Right cardiac atrium (tissue), 5 donors: ENCODE results near the gene PKP4. TPM values are rescaled to one million over a fixed set of nuclear protein-coding genes. Genes with fewer than 3 reads are reported as not detected.
A peak's percentile ranks its signal among the peaks of the same experiment; 100 is the strongest.

Experiments used
- ATAC-seq, 2 donors: fragments of 200-7000 bp; cut with Tn5 transposase; one replicate each; pipeline versions ENCODE4 v1.8.0 to v1.9.1; 2020; ENCODE audit warnings: moderate library complexity in 2 of 2, mild to moderate bottlenecking in 1 of 2
- DNase-seq, 3 donors: peaks; one replicate each; pipeline ENCODE4 v3.0.0-alpha.2; 2020
- H3K27ac ChIP-seq: one replicate; pipeline ENCODE4 v1.5.1; 2013; ENCODE audit warnings: mild to moderate bottlenecking, low read length, control low read depth, moderate library complexity
- H3K27me3 ChIP-seq: one replicate; pipeline ENCODE4 v1.6.1; 2013; ENCODE audit not compliant: control insufficient read depth, insufficient read depth
- H3K4me1 ChIP-seq: one replicate; pipeline ENCODE4 v1.6.1; 2013; ENCODE audit warnings: low read length; ENCODE audit not compliant: control insufficient read depth, insufficient read depth
- H3K4me3 ChIP-seq: one replicate; pipeline ENCODE4 v1.5.1; 2013; ENCODE audit warnings: low read length, control low read depth
- H3K9me3 ChIP-seq: one replicate; pipeline ENCODE4 v1.6.1; 2013; ENCODE audit warnings: low read length; ENCODE audit not compliant: control insufficient read depth
- WGBS: extraction: QIAGEN DNeasy Blood & Tissue Kit; methylation state at CpG from one replicate; pipeline ENCODE4 v1.1.7; 2013; 5-methylcytosine and 5-hydroxymethylcytosine counted together
- intact Hi-C, 4 donors: fragments of 100-400 bp; cut with DNase I; formaldehyde crosslinking; loops; one replicate each; pipeline versions ENCODE4 v1.11.0 to v1.14.0; 2022 to 2023
- polyA plus RNA-seq: library from polyadenylated mRNA; stranded (reverse); fragments of 200-250 nt; gene quantifications from one replicate; pipeline ENCODE4 v1.2.3, GENCODE V29; 2013
- total RNA-seq, 4 donors: library from RNA; stranded (reverse); fragmentation: NEBNext Ultra II Directional; extraction: Animal tissue kit (Norgen Biotek cat#: 25700); gene quantifications; one replicate each; pipeline ENCODE4 v1.2.1, GENCODE V29; 2021
- donor health status: healthy with polysubstance abuse.
- donor health status: DM: no; HTN: yes; CAD: no.
- donor health status: DM: no; HTN: no; CAD: no.
- donor health status: DM: no; HTN: yes; CAD: no; lungs with severe emphysema.
- donor health status: DM: yes; HTN: yes; CAD: no.

Gene PKP4
- total and polyA plus RNA-seq, 5 donors = 32.4 to 74.8 (median 54.5) TPM

DNA sequence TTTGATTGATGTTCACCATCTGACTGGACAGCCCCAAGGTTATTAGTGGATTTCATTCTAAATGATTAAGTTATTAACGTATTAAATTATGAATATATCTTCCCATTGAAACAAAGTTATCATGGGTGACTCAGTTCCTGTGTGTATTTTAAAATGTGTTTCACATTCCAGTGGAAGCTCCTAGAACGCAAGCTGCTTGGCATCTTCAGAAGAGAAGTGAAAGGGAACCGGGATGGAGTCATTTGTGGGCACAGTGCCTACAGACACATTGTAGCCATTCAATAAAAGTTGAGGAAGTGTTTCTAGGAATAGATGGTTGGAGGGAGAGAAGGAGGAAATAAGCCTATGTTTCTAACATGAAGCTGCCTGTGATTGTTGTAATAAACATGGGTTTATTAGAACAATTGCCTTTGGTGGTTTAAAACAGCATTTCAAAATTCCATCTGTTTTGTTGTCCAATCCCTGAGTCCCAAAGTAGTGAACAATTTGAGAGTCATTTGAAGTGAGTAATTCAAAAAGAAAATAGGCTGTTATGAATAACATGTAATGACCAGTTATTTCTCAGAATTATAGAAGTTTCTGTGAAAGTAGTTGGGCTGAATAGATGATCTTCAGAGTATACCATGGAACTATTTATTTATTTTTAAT lies 143.5 kb downstream of the PKP4 start:
- peaks cover 8% of the 10 kb centered on the region for H3K4me1 ChIP-seq
- no peak overlapping the region for H3K27ac ChIP-seq
- DNase-seq (peak; percentile 61 to 82 (median 73)), ATAC-seq (peak; percentile 88 to 95)
- no peaks in the 10 kb centered on the region for H3K9me3 ChIP-seq
- 3% methylated on average over 3 of the region's 3 CpGs for WGBS
- no peak overlapping the region for H3K4me3 ChIP-seq
- intact Hi-C loops = no loop called here
- H3K27me3 ChIP-seq = no peaks in the 10 kb centered on the region

DNA sequence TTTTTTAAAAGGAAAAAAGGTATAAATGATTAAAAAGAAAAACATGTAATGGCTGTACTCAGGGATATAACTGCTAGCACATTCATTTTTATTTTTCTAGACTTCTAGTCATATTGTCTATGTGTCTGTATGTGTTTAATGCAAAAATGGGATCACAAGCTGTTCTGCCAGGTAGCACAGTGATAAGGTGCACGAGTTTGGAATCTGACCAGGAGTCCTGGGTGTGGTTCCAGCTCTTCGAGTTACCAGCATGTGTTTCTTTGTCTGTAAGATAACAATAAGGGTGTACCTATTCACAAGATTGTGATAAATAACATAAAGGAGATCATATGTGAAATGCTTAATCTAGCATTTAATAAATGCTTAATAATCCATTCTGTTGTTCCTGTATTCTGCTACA lies 145.3 kb downstream of the PKP4 start:
- H3K9me3 ChIP-seq = no peaks in the 10 kb centered on the region
- ATAC-seq (no peak), DNase-seq (no peak)
- no peaks in the 10 kb centered on the region for H3K27me3 ChIP-seq
- intact Hi-C loops = no loop called here
- no peak overlapping the region for H3K4me3 ChIP-seq
- H3K4me1 ChIP-seq = peaks cover 8% of the 10 kb centered on the region
- no peak overlapping the region for H3K27ac ChIP-seq
- 38% methylated on average over 2 of the region's 2 CpGs for WGBS

DNA sequence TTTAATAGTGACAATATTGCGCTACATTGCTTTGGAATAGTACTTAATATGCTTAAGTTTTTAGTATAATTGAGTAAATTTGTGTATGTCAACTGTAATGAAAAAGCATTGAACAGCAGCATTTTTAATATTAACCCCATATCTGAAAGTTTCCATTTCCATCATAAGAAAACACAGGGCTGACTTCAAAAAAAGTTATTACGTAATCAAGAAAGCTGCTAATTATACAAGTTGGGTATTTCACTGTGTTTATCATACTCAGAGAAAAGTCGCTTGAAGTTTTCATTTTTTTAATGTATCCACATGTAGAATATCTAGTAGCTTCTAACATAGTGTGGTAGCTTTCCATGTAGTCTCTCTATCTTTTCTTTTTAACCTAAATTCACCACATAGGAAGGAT lies 146.5 kb downstream of the PKP4 start:
- peaks cover 8% of the 10 kb centered on the region for H3K4me1 ChIP-seq
- ATAC-seq (no peak), DNase-seq (no peak)
- no peaks in the 10 kb centered on the region for H3K27me3 ChIP-seq
- H3K4me3 ChIP-seq = no peak overlapping the region
- intact Hi-C loops = no loop called here
- no peak overlapping the region for H3K27ac ChIP-seq
- 98% methylated on average over 3 of the region's 3 CpGs for WGBS
- H3K9me3 ChIP-seq = no peaks in the 10 kb centered on the region

GRCh38 chr2:158603986-158604385 lies 147.2 kb downstream of the PKP4 start:
- WGBS = 91% methylated on average over 6 of the region's 6 CpGs
- H3K27ac ChIP-seq = no peak overlapping the region
- H3K9me3 ChIP-seq = no peaks in the 10 kb centered on the region
- no peaks in the 10 kb centered on the region for H3K27me3 ChIP-seq
- intact Hi-C loops = no loop called here
- H3K4me3 ChIP-seq = no peak overlapping the region
- DNase-seq (peak in 1 of 3 donors; percentile 23), ATAC-seq (no peak)
- peaks cover 6% of the 10 kb centered on the region for H3K4me1 ChIP-seq

DNA sequence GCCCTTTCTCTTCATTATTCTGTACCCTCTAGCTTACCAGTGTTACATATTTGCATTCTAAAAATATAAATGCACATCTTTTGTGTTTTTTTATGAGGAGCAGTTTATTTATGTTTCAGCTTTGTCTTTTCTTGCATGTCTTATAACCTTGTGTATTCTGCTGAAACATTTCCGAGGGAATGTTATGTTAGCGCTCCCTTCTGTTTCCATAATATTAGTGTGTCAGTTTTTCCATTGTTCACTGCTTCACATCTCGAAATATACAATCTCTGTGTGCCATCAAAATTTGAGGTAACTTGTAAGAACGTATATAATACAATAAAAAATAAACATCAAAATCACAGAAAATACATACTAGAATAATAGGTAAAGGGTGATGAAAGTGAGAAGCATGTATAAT lies 153.3 kb downstream of the PKP4 start:
- H3K4me3 ChIP-seq = no peak overlapping the region
- intact Hi-C loops = no loop called here
- DNase-seq (no peak), ATAC-seq (no peak)
- H3K27me3 ChIP-seq = no peaks in the 10 kb centered on the region
- H3K27ac ChIP-seq = no peak overlapping the region
- H3K4me1 ChIP-seq = no peaks in the 10 kb centered on the region
- no peaks in the 10 kb centered on the region for H3K9me3 ChIP-seq
- WGBS = 80% methylated on average over 4 of the region's 4 CpGs

GRCh38 chr2:158616480-158617000 lies 159.8 kb downstream of the PKP4 start:
- DNase-seq = no peak
- H3K27ac ChIP-seq = no peak overlapping the region
- no peaks in the 10 kb centered on the region for H3K4me1 ChIP-seq
- no peaks in the 10 kb centered on the region for H3K27me3 ChIP-seq
- ATAC-seq = peak; percentile 81 to 89
- no peaks in the 10 kb centered on the region for H3K9me3 ChIP-seq
- intact Hi-C loops = no loop called here
- H3K4me3 ChIP-seq = no peak overlapping the region
- 65% methylated on average over 3 of the region's 3 CpGs for WGBS

- ATAC-seq (no peak), DNase-seq (no peak)
- Histone ChIP-seq H3K4me1 (no peaks in the 10 kb centered on the region), H3K27ac (no peak overlapping the region), H3K4me3 (no peak overlapping the region), H3K9me3 (no peaks in the 10 kb centered on the region), H3K27me3 (no peaks in the 10 kb centered on the region)
- intact Hi-C loops = no loop called here
- WGBS = 86% methylated on average over 4 of the region's 4 CpGs
These were observed 162.2 kb downstream of the PKP4 start for GRCh38 chr2:158618891-158619490.

DNA sequence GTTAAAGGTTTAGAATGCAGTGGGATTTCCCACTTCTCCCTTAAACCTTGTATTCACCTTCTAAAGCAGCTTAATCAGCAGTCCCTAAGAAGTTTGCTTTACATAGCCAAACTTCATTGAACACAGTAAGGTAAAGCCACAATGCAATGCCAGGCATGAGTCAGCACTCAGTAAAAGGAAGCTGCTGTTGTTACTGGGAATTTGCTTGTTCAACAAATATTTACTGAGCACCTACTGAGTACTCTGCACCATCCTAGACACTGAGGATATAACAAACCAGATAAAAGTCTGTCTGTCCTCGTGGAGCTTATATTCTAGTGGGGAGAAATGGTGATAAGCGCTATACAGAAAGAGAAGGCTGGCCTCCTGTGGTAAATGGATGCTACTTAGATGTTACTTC lies 162.7 kb downstream of the PKP4 start:
- 94% methylated on average over 2 of the region's 2 CpGs for WGBS
- H3K9me3 ChIP-seq = no peaks in the 10 kb centered on the region
- H3K27me3 ChIP-seq = no peaks in the 10 kb centered on the region
- ATAC-seq (no peak), DNase-seq (no peak)
- intact Hi-C loops = no loop called here
- no peaks in the 10 kb centered on the region for H3K4me1 ChIP-seq
- H3K4me3 ChIP-seq = no peak overlapping the region
- no peak overlapping the region for H3K27ac ChIP-seq

DNA sequence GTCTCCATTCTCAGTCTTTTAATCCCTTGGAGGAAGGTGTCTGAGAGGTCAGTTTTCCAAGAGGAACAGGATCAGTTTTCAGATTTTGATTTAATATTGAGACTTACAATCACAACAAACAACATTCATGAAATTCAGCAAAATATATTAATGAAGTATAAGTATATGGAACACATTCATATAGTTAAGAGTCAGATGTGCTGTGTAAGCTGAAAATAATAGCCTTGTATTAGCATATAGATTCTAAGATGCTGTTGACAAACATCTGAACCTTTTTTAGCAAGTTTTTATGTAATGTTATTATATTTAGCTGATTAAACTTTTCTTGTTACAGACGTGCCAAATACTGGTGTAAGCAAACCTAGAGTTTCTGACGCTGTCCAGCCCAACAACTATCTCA lies 163.9 kb downstream of the PKP4 start:
- no peak overlapping the region for H3K27ac ChIP-seq
- intact Hi-C loops = no loop called here
- 53% methylated on average over 2 of the region's 2 CpGs for WGBS
- H3K4me3 ChIP-seq = no peak overlapping the region
- no peak for ATAC-seq
- DNase-seq = no peak
- no peaks in the 10 kb centered on the region for H3K9me3 ChIP-seq
- no peaks in the 10 kb centered on the region for H3K4me1 ChIP-seq
- no peaks in the 10 kb centered on the region for H3K27me3 ChIP-seq

DNA sequence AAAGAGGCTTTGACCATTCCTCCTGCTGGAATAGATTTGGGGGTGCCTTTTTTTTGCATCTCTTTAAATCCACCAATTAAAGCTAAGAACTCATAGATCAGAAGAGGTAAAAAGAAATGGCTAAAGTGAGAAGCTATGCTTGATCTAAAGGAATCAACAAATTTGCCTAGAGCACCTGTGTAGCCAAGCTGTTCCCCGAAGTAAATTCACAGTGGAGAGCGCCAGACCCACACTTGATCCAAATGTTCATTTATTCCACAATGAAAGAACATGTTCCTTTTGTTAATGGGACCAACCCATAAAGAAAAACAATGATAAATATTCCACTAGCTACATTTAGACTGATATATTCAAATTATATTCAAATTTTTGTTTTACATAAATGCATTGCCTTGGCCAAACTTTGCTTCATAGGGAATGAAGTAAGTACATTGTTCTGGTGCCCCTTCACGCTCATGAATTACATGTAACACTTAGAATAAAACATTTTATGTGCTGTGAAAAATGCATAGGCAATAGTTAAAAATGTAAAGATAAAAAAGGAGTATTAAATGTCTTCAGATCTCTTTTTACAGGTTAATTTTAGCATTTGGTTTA lies 167.4 kb downstream of the PKP4 start:
- H3K27ac ChIP-seq = no peak overlapping the region
- no peak for DNase-seq
- intact Hi-C loops = no loop called here
- H3K9me3 ChIP-seq = no peaks in the 10 kb centered on the region
- no peak overlapping the region for H3K4me3 ChIP-seq
- no peak for ATAC-seq
- H3K4me1 ChIP-seq = peaks cover 2% of the 10 kb centered on the region
- no peaks in the 10 kb centered on the region for H3K27me3 ChIP-seq
- WGBS = 98% methylated on average over 3 of the region's 3 CpGs

DNA sequence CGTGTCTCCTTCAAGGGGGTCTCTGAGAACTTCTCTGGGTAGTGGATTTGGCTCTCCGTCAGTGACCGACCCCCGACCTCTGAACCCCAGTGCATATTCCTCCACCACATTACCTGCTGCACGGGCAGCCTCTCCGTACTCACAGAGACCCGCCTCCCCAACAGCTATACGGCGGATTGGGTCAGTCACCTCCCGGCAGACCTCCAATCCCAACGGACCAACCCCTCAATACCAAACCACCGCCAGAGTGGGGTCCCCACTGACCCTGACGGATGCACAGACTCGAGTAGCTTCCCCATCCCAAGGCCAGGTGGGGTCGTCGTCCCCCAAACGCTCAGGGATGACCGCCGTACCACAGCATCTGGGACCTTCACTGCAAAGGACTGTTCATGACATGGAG lies 168.2 kb downstream of the PKP4 start:
- WGBS = 96% methylated on average over 19 of the region's 19 CpGs
- Histone ChIP-seq H3K27me3 (no peaks in the 10 kb centered on the region), H3K27ac (no peak overlapping the region), H3K4me3 (no peak overlapping the region), H3K4me1 (peaks cover 2% of the 10 kb centered on the region), H3K9me3 (no peaks in the 10 kb centered on the region)
- no peak for ATAC-seq
- DNase-seq = no peak
- intact Hi-C loops = no loop called here
